ENCODE measurements around the gene SFRP5.
A peak's percentile ranks its signal among the peaks of the same experiment; 100 is the strongest.

Gene SFRP5

GRCh38 chr10:97763411-97763810 lies 8.4 kb downstream of the SFRP5 start:
- TF ChIP-seq CTCF (IDR thresholded peaks at IDR 0.05; ENCODE audit: low read depth, low read length) = no peak
- no peak for DNase-seq (ENCODE audit: extremely low read depth, low read depth)

- TF ChIP-seq CTCF (IDR thresholded peaks at IDR 0.05; ENCODE audit: low read depth, low read length) = no peak
Observed at GRCh38 chr10:97762816-97763215, 9.0 kb downstream of the SFRP5 start.

GRCh38 chr10:97762056-97762455 lies 9.7 kb downstream of the SFRP5 start:
- no peak for DNase-seq (ENCODE audit: extremely low read depth, low read depth)
- TF ChIP-seq CTCF (IDR thresholded peaks at IDR 0.05; ENCODE audit: low read depth, low read length) = no peak

More at GRCh38 chr10:97762816-97763215, 9.0 kb downstream of the SFRP5 start:
- no peak for DNase-seq (ENCODE audit: extremely low read depth, low read depth)

- TF ChIP-seq CTCF (IDR thresholded peaks at IDR 0.05; ENCODE audit: low read depth, low read length) = no peak
- no peak for DNase-seq (ENCODE audit: extremely low read depth, low read depth)
Observed at GRCh38 chr10:97761331-97761865, 10.4 kb downstream of the SFRP5 start.

GRCh38 chr10:97760461-97761257 lies 11.1 kb downstream of the SFRP5 start:
- DNase-seq (ENCODE audit: extremely low read depth, low read depth) = no peak
- no peak for TF ChIP-seq CTCF (IDR thresholded peaks at IDR 0.05; ENCODE audit: low read depth, low read length)

- TF ChIP-seq CTCF (IDR thresholded peaks at IDR 0.05; ENCODE audit: low read depth, low read length) = no peak
- no peak for DNase-seq (ENCODE audit: extremely low read depth, low read depth)
Observed at GRCh38 chr10:97759946-97760345, 11.9 kb downstream of the SFRP5 start.

GRCh38 chr10:97759158-97759887 lies 12.5 kb downstream of the SFRP5 start:
- peak; percentile 95 for TF ChIP-seq CTCF (IDR thresholded peaks at IDR 0.05; ENCODE audit: low read depth, low read length)

More at GRCh38 chr10:97759158-97759887, 12.5 kb downstream of the SFRP5 start:
- peak; percentile 19 for DNase-seq (ENCODE audit: extremely low read depth, low read depth)

Data from AG09319 (cell line).